ENCODE data around the gene ODAD3. TPM values are rescaled to one million over a fixed set of nuclear protein-coding genes. Genes with fewer than 3 reads are reported as not detected.

The ODAD3 gene
- total and polyA plus RNA-seq, 2 of the 13 experiments (the other 11 are each of a cell fraction or from before 2014, with no cell fraction given), result 0.04 to 0.08 TPM

GRCh38 chr19:11375143-11375948 is 59.6 kb downstream of the ODAD3 start (continued):
- TF ChIP-seq PBX3 (CRISPR knock-in tag; IDR thresholded peaks at IDR 0.05; ENCODE audit: borderline replicate concordance) (0 out of 2 replicates have a peak, but pooled peaks have one; percentile 16), ZBTB33 (CRISPR knock-in tag; IDR thresholded peaks at IDR 0.05) (no peak), KDM6A (CRISPR knock-in tag; IDR thresholded peaks at IDR 0.05; ENCODE audit: low read depth) (no peak), SMARCE1 (IDR thresholded peaks at IDR 0.05; ENCODE audit: borderline replicate concordance) (no peak), ELF4 (CRISPR knock-in tag; IDR thresholded peaks at IDR 0.05; ENCODE audit: borderline replicate concordance) (peak; percentile 66; the same call in 1 of the 2 replicates), LRRFIP1 (CRISPR knock-in tag; conservative IDR thresholded peaks at IDR 0.05) (no peak), MEF2D (CRISPR knock-in tag; IDR thresholded peaks at IDR 0.05) (0 out of 2 replicates have a peak, but pooled peaks have one; percentile 17), CCAR2 (optimal IDR thresholded peaks at IDR 0.05; ENCODE audit: low read depth, low read length) (no peak), ZNF230 (CRISPR knock-in tag; IDR thresholded peaks at IDR 0.05) (peak; percentile 53; the same call in 1 of the 2 replicates), KAT7 (CRISPR knock-in tag; IDR thresholded peaks at IDR 0.05; ENCODE audit: borderline replicate concordance) (peak; percentile 63), PBX2 (CRISPR knock-in tag; IDR thresholded peaks at IDR 0.05) (no peak), ZNF597 (CRISPR knock-in tag; IDR thresholded peaks at IDR 0.05) (no peak), YEATS4 (CRISPR knock-in tag; IDR thresholded peaks at IDR 0.05; ENCODE audit: borderline replicate concordance) (peak; percentile 37; the same call in 1 of the 2 replicates), SPEN (CRISPR knock-in tag; IDR thresholded peaks at IDR 0.05; ENCODE audit: low read depth) (peak; percentile 49; the same call in 1 of the 2 replicates), GTF3A (CRISPR knock-in tag; conservative IDR thresholded peaks at IDR 0.05) (no peak), CC2D1A (CRISPR knock-in tag; IDR thresholded peaks at IDR 0.05) (no peak), IRF9 (CRISPR knock-in tag; IDR thresholded peaks at IDR 0.05; ENCODE audit: borderline replicate concordance) (0 out of 2 replicates have a peak, but pooled peaks have one; percentile 68), IRF2 (CRISPR knock-in tag; IDR thresholded peaks at IDR 0.05) (no peak), ZNF180 (CRISPR knock-in tag; IDR thresholded peaks at IDR 0.05; ENCODE audit: borderline replicate concordance, low read depth) (no peak)
